Stimulated activated CD4-positive, alpha-beta T cell treated with anti-CD3 and anti-CD28 coated beads, Interleukin-2, amount 100 ng/mL, for 48 hours (primary cell): ENCODE measurements around the gene TM4SF1.
A peak's percentile ranks its signal among the peaks of the same experiment; 100 is the strongest.

Experiments used
- DNase-seq, 2 donors: peaks; one replicate each; pipeline ENCODE4 v3.0.0-alpha.2; 2020

The TM4SF1 gene

GRCh38 chr3:149374391-149374790 lies 3.1 kb downstream of the TM4SF1 start:
- DNase-seq = no peak

GRCh38 chr3:149373235-149374125 lies 4.0 kb downstream of the TM4SF1 start:
- no peak for DNase-seq

- no peak for DNase-seq
Measured at GRCh38 chr3:149371723-149372114, 5.7 kb downstream of the TM4SF1 start.

- no peak for DNase-seq
Measured at GRCh38 chr3:149371001-149371722, 6.3 kb downstream of the TM4SF1 start.

- no peak for DNase-seq
Measured at GRCh38 chr3:149369991-149370866, 7.2 kb downstream of the TM4SF1 start.

GRCh38 chr3:149368674-149369497 lies 8.6 kb downstream of the TM4SF1 start:
- no peak for DNase-seq

- DNase-seq = no peak
Measured at GRCh38 chr3:149368201-149368673, 9.2 kb downstream of the TM4SF1 start.

- DNase-seq = no peak
Measured at GRCh38 chr3:149366941-149367840, 10.3 kb downstream of the TM4SF1 start.

GRCh38 chr3:149366031-149366430 lies 11.4 kb downstream of the TM4SF1 start:
- DNase-seq = no peak

- DNase-seq = no peak
Measured at GRCh38 chr3:149364624-149365023, 12.8 kb downstream of the TM4SF1 start.

- DNase-seq = no peak
Measured at GRCh38 chr3:149363053-149363452, 14.4 kb downstream of the TM4SF1 start.

- no peak for DNase-seq
Measured at GRCh38 chr3:149362366-149362765, 15.1 kb downstream of the TM4SF1 start.

GRCh38 chr3:149356630-149357029 lies 20.8 kb downstream of the TM4SF1 start:
- DNase-seq = no peak

- DNase-seq = no peak
Measured at GRCh38 chr3:149356044-149356592, 21.3 kb downstream of the TM4SF1 start.

- DNase-seq = no peak
Measured at GRCh38 chr3:149353581-149354184, 23.8 kb downstream of the TM4SF1 start.

- peak; percentile 3 to 8 for DNase-seq
Measured at GRCh38 chr3:149352556-149352955, 24.9 kb downstream of the TM4SF1 start.

- DNase-seq = no peak
Measured at GRCh38 chr3:149343951-149344350, 33.5 kb downstream of the TM4SF1 start.

- DNase-seq = no peak
Measured at GRCh38 chr3:149342413-149343380, 34.8 kb downstream of the TM4SF1 start.
